ENCODE data around the gene RFK.

- TF ChIP-seq CTCF (IDR thresholded peaks at IDR 0.05), result no peak
- no peak for TF ChIP-seq POLR2A (IDR thresholded peaks at IDR 0.05)
Measured at GRCh38 chr9:76373784-76374474, 20.3 kb downstream of the RFK start.
